Astrocyte (in vitro differentiated cells and primary cell): ENCODE results near the gene MBNL2.
"Not testable (repeated sequence)": the region's sequence is repeated elsewhere in the genome, so short reads cannot be mapped to it uniquely, and the experiment has no call there.

ENCODE experiments used
- CTCF ChIP-seq: IDR thresholded peaks from 2 replicates; pipeline ENCODE4 v1.5.1; 2011; ENCODE audit warnings: low read depth, mild to moderate bottlenecking, inconsistent platforms, low read length, moderate library complexity; ENCODE audit not compliant: insufficient read depth
- EZH2 ChIP-seq: IDR thresholded peaks from 2 replicates; pipeline ENCODE4 v1.6.1; 2012; ENCODE audit warnings: mild to moderate bottlenecking, low read length, inconsistent platforms; ENCODE audit not compliant: insufficient read depth

- TF ChIP-seq CTCF, EZH2: not testable (repeated sequence)
Observed at GRCh38 chr13:97207252-97207651, 14.9 kb upstream of the MBNL2 start.
